NCI-H2171 (cell line): ENCODE results near the gene NUP205.

ENCODE experiments used
- DNase-seq: peaks from one replicate; lab custom pipeline; 2025; lab: John Stamatoyannopoulos, UW

Gene NUP205

DNA sequence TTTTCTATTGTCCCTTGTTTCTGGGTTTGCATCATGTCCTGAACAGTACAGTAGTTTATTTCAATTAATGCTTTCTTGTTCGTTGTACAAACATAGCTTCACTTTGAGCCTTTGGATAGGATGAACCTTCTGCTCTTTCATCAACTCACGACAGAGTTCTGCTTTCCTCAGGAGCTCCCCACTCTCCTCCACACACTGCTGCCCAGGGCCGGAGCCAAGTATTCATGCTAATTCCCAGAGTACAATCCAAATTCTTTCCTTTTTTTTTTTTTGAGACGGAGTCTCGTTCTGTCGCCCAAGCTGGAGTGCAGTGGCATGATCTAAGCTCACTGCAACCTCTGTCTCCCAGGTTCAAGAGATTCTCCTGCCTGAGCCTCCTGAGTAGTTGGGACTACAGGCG, 7.5 kb upstream of the NUP205 start:
- DNase-seq: no peak

DNA sequence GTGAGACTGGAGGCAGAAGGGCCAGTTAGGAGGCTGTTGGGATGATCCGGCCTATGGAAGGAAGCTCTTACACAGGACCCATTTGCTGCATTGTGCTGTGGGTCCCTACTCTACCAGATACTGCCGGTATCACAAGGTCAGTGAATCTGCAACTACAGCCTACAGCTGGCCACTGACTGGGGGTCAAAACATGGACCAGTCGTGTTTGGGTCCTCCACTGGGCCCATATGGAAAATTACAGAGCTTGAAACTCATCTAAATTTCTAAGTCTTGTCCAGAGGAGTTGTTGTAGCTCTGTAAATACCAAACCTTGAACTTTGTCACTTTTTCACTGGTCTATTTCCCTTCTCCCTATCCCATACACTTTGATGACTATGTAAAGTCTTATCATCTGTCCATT, 5.6 kb upstream of the NUP205 start:
- DNase-seq: no peak

DNA sequence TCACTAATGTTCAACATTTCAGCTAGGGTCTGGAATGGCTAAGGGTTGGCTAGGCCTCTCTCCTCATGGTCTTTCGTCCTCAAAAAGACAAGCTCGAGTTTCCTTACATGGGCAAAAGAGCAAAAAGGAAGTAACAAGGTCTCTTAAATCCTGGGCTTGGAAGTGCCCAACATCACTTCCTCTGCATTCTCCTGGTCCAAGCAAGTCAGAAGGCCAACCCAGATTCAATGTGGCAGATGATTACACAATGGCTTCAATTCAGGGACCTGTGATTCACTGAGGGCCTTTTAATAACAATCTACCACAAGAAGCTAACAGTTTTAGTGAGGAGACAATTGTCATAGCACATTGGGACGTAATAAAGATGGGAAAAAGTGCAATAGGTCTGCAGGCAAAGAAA, 4.4 kb upstream of the NUP205 start:
- no peak for DNase-seq

DNA sequence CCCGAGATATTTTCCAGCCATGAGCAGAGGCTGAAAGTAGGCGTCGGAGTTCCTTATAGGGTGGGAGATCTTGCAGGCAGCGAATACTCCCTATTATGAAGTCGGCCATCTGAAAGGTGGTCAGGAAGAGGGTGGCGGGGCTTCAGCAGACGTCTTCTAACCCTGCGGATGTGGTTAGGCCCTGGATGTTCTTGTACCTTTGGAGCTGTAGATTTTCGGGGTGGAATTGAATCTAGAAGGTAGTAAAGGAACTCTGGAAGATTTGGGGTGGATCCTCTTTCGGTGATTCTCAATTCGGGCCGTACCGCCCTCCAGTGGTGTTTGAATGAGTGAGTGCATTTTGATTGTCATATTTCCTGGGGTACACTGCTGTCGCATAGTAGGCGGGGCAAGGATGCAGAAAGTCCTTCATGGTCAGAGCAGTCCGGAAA, 635 bp downstream of the NUP205 start:
- DNase-seq: peak; percentile 57

DNA sequence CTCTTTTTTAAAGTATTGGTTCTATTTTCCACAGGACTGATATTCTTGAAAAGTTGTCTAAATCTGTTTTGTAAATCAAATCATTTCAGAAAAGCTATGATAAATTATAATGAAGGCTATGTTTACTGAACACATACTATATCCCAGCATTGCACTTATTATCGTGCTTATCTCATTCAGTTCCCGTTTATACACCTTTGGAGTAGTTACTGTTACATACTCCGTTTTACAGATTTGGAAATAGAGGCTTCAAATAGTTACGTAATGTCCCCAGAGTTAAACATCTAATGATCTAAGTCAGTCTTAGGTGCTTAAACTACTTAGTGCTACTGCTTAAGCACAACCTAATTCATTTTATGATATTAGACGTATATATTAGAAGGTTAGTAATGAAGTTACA, 1.2 kb downstream of the NUP205 start:
- DNase-seq: no peak

DNA sequence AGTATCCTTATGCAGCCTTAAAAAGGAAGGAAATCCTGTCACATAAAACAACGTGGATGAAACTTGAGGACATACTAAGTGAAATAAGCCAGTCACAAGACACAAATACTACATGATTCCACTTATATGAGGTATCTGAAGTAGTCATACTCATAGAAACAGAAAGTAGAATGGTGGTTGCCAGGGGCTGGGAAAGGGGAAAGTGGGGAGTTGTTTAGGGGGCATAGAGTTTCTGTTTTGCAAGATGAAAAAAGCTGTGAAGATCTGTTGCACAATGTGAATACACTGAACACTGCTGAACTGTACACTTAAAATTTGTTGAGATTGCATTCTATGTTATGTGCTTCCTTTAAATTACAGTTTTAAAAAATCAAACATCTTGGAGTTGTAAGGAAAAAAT, 2.9 kb downstream of the NUP205 start:
- no peak for DNase-seq

DNA sequence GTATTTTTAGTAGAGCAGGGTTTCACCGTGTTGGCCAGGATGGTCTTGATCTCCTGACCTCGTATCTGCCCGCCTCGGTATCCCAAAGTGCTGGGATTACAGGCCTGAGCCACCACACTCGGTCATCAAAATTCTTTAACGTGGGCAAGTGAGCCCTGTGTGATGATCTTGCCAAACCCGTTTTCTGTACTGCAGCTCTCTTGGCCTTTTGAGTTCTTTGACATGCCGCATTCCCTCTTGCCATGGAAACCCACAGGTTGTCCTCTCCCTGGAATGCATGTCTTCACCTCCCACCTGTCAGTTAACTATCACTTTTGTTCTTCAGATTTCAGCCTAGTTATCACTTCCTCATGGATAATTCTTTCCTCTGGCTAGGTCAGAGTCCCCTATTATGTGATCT, 5.0 kb downstream of the NUP205 start:
- no peak for DNase-seq

DNA sequence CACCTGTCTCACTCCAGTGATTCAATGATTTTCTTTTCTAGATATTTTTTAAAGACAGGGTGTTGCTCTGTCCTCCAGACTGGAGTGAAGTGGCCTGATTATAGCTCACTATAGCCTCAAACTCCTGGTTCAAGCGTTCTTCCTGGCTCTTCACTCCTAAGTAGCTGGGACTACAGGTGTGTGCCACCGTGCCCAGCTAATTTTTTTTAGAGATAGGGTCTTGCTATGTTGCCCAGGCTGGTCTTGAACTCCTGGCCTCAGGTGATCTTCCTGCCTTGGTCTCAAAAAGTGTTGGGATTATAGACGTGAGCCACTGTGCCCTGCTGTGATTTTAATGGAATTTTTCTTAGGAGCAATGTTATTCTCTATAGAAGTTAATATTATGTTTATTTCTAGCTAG, 14.1 kb downstream of the NUP205 start:
- no peak for DNase-seq

DNA sequence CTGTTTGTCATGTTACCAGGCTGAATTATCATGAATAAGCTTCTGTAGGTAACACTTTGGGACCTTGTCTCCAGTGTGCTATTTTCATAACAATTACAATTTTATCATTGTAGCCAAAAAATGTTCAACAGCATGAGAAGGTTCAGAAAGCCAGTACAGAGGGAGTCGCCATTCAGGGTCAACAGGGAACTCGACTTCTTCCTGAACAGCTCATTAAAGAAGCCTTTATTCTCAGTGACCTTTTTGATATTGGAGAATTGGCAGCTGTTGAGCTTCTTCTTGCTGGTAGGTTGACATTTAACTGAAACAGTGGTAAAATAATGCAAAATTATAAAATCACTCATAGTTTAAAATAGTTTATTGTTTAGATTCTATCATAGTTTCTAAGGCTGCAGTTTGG, 15.8 kb downstream of the NUP205 start:
- no peak for DNase-seq

DNA sequence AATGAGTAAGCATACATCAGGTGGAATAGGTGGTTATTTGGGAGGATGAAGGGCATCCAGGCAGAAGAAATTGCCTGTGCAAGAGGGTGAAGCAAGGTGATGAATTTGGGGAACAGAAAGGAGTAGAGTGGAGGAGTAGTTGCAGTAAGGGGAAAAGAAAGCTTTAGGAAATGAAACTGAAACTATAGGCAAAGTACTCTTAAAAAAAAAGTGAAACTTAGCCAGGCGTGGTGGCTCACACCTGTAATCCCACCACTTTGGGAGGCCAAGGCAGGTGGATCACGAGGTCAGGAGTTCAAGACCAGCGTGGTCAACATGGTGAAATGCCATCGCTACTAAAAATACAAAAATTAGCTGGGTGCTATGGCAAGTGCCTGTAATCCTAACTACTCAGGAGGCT, 17.6 kb downstream of the NUP205 start:
- DNase-seq: no peak

DNA sequence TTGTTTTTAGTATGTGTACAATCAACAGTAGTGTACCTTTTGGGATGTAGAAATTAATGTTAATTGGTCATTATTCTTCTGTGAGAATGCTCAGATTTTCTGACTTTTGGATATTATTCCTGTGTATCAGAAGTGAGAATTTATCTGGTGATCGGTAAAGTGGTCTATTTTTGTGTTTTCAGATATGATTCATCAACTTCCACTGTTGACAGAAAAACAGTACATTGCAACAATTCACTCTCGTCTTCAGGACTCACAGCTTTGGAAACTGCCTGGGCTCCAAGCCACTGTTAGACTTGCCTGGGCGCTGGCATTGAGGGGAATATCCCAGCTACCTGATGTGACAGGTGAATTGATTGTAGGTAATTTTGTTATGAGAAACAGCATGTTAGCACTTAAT, 20.9 kb downstream of the NUP205 start:
- DNase-seq: no peak

DNA sequence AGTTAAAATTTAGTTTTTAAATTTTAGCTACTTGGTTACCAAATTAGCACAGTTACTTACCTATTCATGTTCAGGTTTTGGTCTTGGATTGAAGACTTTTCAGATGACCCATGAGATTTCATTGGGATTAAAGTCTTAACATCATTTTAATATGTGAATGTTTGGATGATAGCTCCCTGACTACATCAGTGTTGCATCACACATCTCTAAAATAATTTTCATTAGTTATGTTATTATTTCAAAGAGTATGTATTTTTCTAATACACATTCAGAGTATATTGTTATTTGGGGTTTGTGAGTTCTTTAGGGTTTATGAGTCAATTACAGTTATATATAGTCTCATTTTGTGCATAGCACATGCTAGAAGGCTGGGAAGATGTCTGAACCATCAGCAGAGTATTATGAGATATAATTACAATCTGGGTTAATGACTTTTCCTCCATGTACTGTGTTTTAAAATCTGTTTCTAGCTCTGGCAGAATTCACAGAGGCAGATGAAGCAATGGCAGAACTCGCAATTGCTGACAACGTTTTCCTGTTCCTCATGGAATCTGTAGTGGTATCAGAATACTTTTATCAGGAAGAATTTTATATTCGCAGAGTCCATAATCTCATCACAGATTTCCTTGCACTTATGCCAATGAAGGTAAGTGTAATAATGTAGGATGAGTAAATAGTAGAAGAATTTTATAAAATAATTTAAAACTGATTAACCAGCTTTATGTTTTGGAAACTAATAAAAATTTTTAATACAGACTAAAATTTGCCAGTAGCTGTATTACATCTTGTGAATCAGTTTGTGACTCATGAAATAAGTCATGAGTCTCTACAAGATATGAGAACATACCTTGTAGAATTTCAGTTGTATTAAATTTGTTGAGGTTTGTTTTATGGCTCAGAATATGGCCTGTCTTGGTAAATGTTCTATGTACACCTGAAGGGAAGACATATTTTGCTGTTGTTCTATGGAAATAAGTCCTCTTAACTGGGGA, 26.9 kb downstream of the NUP205 start:
- no peak for DNase-seq

DNA sequence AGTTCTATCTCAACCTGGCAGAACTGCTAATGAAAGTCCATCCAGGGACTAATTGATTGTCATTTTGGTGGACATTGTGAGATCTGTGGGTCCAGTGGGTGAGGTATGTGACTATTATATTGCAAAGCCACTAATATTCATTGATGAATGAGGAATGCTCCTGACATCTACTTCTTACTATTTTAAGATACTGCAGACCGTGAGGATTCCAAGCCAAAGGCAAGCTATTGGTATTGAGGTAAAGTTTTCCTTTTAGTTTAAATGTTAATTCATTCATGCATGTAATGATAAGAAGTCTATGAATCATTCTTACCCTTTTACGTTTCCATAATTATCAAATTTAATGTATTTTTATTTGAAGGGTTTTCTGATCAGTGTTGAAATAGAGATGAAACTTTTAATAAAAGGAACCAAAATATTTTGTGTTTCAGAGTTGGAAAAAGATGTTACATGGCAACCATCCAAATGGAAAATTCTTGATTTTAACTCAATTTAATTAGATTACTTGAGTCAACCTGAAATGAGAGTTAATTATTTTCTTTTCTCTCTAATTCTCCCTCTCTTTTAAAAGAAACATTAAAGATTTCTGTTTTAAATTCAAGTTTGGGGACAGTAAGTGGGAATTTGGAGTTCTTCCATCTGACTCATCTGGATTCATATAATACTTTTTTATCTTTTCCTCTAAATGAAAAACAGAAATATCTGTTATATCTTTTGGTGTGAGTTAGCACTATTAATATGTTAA, 39.6 kb downstream of the NUP205 start:
- no peak for DNase-seq

DNA sequence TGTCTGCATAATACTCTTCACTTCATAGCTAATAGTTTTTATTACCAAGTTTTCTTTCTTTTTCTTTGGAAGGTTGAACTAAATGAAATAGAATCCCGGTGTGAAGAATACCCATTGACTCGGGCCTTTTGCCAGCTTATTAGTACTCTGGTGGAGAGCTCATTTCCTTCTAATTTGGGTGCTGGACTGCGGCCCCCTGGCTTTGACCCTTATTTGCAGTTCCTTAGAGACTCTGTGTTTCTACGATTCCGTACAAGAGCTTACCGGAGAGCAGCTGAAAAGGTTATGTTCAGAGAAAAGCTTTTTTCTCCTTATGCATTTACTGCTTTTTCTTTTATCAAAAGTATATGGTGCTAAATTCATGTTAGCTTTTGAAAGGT, 40.2 kb downstream of the NUP205 start:
- DNase-seq: no peak

DNA sequence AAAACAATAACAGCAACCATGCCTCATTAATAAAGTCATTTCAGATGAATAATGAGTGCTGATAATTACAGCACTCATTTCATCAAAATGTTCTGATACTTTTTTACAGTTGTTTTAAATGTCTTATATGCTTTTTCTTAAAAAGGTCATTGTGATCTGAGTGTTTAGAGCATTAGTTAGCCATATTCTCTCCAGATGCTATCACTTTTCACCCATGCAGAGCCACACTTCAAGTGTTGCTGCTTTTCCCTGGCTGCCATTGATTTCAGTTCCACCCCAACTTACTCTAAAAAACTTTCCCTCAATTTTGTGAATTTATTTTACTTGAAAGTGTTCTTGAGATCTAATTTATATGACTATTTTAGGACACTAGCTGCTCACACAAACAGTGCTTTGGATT, 41.8 kb downstream of the NUP205 start:
- DNase-seq: no peak

DNA sequence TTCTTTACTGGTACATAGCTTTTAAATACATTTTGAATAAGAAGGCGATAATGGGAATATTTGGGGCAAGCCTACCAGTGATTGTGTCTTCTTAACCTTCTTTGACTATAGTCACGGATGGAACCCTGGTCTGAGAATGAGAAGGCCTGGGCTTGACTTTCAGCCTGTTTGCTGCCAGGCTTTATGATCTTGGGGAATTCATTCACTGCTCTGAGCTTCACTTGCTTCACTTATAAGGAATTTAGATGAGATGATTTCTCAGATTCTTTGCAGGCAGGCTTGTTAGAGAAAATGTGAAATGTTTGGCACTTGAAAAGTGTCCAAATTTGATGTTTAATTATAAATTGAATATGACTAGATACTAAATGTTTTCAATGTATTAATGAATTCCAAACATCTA, 42.5 kb downstream of the NUP205 start:
- no peak for DNase-seq

DNA sequence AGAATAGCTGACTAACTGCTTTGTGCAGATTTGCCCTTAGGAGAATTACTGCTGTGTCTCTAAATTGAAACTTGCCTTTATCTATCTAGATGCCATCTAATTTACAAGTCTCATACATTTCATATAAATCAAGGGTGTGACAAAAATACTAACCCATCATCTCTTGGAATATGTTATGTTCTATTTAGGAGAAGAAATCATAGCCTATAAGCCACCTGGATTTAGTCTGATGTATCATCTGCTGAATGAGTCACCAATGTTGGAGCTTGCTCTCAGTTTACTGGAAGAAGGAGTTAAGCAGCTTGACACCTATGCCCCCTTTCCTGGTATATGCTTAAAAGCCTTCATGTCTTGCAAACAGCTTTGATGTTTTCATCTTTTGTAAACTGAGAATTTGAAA, 43.5 kb downstream of the NUP205 start:
- no peak for DNase-seq

DNA sequence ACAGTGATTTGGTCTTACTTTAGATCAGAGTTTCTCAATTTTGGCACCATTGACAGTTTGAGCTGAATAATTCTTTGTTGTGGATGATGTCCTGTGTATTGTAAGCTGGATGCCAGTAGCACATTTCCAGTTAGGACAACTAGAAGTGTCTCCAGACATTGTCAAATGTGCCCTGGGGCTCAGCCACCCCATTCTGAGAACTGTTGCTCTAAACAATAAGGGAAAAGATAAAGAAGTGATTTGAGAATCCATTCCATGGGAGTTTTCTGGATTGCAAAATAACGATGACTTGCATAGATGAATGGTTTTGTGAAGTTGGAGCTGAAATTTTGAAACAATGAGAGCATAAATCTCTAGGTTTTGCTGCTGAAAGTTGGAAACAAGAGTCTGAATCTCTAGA, 44.6 kb downstream of the NUP205 start:
- DNase-seq: no peak

DNA sequence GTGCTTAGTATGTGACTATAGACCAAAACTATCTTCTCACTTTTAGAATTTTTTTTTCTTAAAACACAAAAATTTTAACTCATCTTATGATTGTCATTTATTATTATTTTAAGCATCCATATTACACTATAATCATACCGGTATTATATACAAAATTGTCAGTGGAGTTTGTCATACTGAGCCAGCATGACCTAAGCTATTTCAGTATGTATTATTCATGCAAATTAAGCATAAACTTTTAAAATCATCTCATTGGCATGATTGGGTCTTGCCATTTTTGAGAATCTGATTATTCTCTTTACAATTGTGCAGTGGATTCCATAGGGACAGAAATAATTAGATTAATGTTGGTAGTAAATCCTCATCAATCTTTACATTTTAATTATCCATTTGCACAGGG, 58.4 kb downstream of the NUP205 start:
- DNase-seq: no peak

DNA sequence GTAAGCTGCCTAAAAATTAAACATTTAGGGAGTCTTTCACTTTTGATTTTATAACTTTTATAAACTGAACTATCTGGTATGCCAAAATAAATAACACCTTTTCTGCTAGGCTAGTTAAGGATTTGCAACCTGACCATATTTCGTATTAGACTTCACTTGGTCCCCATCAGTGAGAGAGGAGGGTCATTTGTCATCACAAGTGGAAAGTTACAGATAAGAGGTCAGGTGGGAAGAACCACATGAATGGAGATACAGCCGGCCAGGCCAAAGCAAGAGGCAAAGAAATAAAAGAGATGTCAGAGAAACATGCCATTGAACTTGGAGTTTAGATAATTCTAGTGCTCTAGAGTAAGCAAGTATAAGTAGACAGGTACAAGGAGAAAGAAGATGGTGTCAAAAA, 60.1 kb downstream of the NUP205 start:
- no peak for DNase-seq

DNA sequence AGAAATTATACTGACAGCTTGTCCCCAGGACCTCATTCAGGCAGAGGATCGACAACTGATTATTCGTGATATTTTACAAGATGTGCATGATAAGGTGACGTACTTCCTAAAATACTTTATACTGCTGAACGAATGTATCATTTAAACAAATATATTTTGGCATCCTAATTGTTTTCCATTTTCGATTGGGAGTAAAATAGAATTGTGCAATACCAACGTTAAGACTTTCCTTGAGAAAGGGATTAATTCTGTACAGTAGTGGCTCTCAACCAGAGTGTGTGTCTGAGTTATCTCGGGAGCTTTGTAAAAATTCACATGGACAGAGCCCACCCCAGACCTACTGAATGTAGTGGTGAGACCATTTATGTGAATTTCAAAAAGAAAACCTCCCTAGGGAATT, 60.8 kb downstream of the NUP205 start:
- DNase-seq: no peak

DNA sequence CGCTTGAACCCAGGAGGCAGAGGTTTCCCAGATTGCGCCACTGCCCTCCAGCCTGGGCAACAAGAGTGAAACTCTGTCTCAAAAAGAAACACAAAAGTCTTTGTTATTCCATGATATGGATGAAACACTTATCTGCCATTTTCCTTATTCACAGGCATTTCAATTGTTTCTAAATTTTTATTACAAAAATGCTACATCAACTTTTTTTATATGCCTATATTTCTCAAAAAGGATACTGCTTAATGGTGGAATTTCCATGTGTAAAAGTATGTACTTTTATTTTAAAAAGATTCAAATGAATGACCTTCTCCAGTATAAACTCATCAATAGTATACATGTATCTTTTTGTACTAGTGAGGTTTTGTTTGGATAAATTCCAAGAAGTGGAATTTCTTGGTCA, 62.7 kb downstream of the NUP205 start:
- no peak for DNase-seq
